Tibial nerve (tissue), 4 donors: ENCODE results near the gene LHX2. TPM values are rescaled to one million over a fixed set of nuclear protein-coding genes. Genes with fewer than 3 reads are reported as not detected.

Experiments used
- DNase-seq, 2 donors: peaks; one replicate each; pipeline ENCODE4 v3.0.0-alpha.2; 2019; ENCODE audit warnings: low spot score in 2 of 2
- H3K27ac ChIP-seq, 4 donors: fragments of 200-600 bp; sonication (generic) in 3 of 4; one replicate each; pipeline ENCODE4 v1.5.1; 2017 to 2019; ENCODE audit warnings: mild to moderate bottlenecking in 1 of 4
- H3K27me3 ChIP-seq, 2 donors: fragments of 200-600 bp; sonication (generic) in 1 of 2; one replicate each; pipeline versions ENCODE4 v1.5.1 to v1.6.0; 2017 to 2019
- H3K36me3 ChIP-seq, 3 donors: fragments of 200-600 bp; sonication (generic); one replicate each; pipeline ENCODE4 v1.5.1; 2018 to 2019
- H3K4me1 ChIP-seq, 4 donors: fragments of 200-600 bp; sonication (generic) in 3 of 4; one replicate each; pipeline ENCODE4 v1.5.1; 2017 to 2019
- H3K4me3 ChIP-seq, 4 donors: fragments of 200-600 bp; sonication (generic) in 3 of 4; one replicate each; pipeline ENCODE4 v1.5.1; 2017 to 2019; ENCODE audit warnings: mild to moderate bottlenecking in 1 of 4, moderate library complexity in 1 of 4
- H3K9me3 ChIP-seq, 4 donors: fragments of 200-600 bp; sonication (generic) in 3 of 4; one replicate each; pipeline ENCODE4 v1.5.1; 2017 to 2019
- EP300 ChIP-seq, 2 donors: sonication (generic); formaldehyde crosslinking; IDR thresholded peaks; one replicate each; pipeline ENCODE4 v1.6.1; 2017; ENCODE audit warnings: antibody characterized with exemption in 2 of 2, mild to moderate bottlenecking in 1 of 2
- POLR2A ChIP-seq, 2 donors: fragments of 450-650 bp; IDR thresholded peaks; one replicate each; pipeline ENCODE4 v1.6.1; 2017; ENCODE audit warnings: antibody characterized with exemption in 2 of 2, mild to moderate bottlenecking in 2 of 2, moderate library complexity in 2 of 2
- WGBS, 2 donors: methylation state at CpG; one replicate each; pipeline ENCODE4 v1.1.5; 2018; 5-methylcytosine and 5-hydroxymethylcytosine counted together
- total RNA-seq, 4 donors: library from RNA; depleted of rRNA; stranded (reverse); fragments of >200 nt; gene quantifications; one replicate each; pipeline ENCODE4 v1.1.0, GENCODE V29; 2016
- TF ChIP-seq, protein P1 (sequence below), 5 experiments: fragments of 200-600 bp in 3 of 5; fragments of 450-650 bp in 2 of 5; sonication (generic) in 3 of 5; IDR thresholded peaks; one replicate each; pipeline ENCODE4 v1.5.1; 2016 to 2019; ENCODE audit warnings: antibody characterized with exemption in 5 of 5, mild to moderate bottlenecking in 3 of 5, moderate library complexity in 2 of 5

The LHX2 gene
- total RNA-seq, 4 donors from 2014 or later = not detected

GRCh38 chr9:124036578-124036977, 25.0 kb downstream of the LHX2 start:
- no peak overlapping the region for H3K4me3 ChIP-seq
- 92 to 100% methylated on average over 1 of the region's 1 CpG for WGBS, 2 donors
- DNase-seq = no peak
- H3K4me1 ChIP-seq = peaks cover 0 to 19% (median 8%) of the 10 kb centered on the region in 4 donors
- H3K27ac ChIP-seq = no peak overlapping the region
- no peaks in the 10 kb centered on the region for H3K36me3 ChIP-seq
- no peak for TF ChIP-seq EP300 (IDR thresholded peaks at IDR 0.05)
- TF ChIP-seq POLR2A (IDR thresholded peaks at IDR 0.05) = no peak
- TF ChIP-seq, protein P1, sequence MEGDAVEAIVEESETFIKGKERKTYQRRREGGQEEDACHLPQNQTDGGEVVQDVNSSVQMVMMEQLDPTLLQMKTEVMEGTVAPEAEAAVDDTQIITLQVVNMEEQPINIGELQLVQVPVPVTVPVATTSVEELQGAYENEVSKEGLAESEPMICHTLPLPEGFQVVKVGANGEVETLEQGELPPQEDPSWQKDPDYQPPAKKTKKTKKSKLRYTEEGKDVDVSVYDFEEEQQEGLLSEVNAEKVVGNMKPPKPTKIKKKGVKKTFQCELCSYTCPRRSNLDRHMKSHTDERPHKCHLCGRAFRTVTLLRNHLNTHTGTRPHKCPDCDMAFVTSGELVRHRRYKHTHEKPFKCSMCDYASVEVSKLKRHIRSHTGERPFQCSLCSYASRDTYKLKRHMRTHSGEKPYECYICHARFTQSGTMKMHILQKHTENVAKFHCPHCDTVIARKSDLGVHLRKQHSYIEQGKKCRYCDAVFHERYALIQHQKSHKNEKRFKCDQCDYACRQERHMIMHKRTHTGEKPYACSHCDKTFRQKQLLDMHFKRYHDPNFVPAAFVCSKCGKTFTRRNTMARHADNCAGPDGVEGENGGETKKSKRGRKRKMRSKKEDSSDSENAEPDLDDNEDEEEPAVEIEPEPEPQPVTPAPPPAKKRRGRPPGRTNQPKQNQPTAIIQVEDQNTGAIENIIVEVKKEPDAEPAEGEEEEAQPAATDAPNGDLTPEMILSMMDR (IDR thresholded peaks at IDR 0.05) = no peak
- H3K9me3 ChIP-seq = no peaks in the 10 kb centered on the region
- peaks cover 0 to 89% of the 10 kb centered on the region in 2 donors for H3K27me3 ChIP-seq

- peaks cover 0 to 88% of the 10 kb centered on the region in 2 donors for H3K27me3 ChIP-seq
- no peak for DNase-seq
- TF ChIP-seq, protein P1 (IDR thresholded peaks at IDR 0.05) = no peak
- TF ChIP-seq EP300 (IDR thresholded peaks at IDR 0.05) (no peak), POLR2A (IDR thresholded peaks at IDR 0.05) (no peak)
- H3K4me1 ChIP-seq = peaks cover 0 to 23% (median 8%) of the 10 kb centered on the region in 4 donors
- H3K36me3 ChIP-seq = no peaks in the 10 kb centered on the region
- WGBS, 2 donors = 46 to 63% methylated on average over 6 of the region's 6 CpGs
- H3K27ac ChIP-seq = no peak overlapping the region
- H3K4me3 ChIP-seq = no peak overlapping the region
- H3K9me3 ChIP-seq = no peaks in the 10 kb centered on the region
These were observed 26.2 kb downstream of the LHX2 start for GRCh38 chr9:124037790-124038189.

DNA sequence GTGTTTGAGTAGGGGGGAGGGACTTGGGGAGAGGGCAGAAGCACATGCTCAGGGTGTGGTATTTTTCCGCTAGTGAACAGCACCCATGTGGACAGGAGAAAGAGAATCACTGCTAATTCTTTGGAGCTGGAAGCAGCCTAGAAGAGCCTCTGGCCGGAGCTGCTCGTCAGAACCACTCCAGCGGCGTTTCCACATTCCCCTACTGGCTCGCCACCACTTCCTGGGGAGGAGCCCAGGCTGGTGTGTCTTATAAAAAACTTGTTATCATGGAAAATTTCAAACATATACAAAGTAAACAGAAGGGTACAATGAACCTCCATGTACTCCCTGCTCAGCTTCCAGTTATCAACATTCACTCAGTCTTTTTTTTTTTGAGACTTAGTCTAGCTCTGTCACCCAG, 26.7 kb downstream of the LHX2 start:
- no peaks in the 10 kb centered on the region for H3K36me3 ChIP-seq
- DNase-seq = no peak
- no peak overlapping the region for H3K27ac ChIP-seq
- 26 to 28% methylated on average over 6 of the region's 6 CpGs for WGBS, 2 donors
- peaks cover 0 to 23% (median 8%) of the 10 kb centered on the region in 4 donors for H3K4me1 ChIP-seq
- no peaks in the 10 kb centered on the region for H3K9me3 ChIP-seq
- H3K27me3 ChIP-seq = peaks cover 0 to 89% of the 10 kb centered on the region in 2 donors
- no peak overlapping the region for H3K4me3 ChIP-seq
- no peak for TF ChIP-seq POLR2A (IDR thresholded peaks at IDR 0.05)
- TF ChIP-seq EP300 (IDR thresholded peaks at IDR 0.05) = no peak
- TF ChIP-seq, protein P1 (IDR thresholded peaks at IDR 0.05) = no peak

GRCh38 chr9:124038790-124039633, 27.4 kb downstream of the LHX2 start:
- no peak for TF ChIP-seq POLR2A (IDR thresholded peaks at IDR 0.05)
- no peak for TF ChIP-seq EP300 (IDR thresholded peaks at IDR 0.05)
- TF ChIP-seq, protein P1 (IDR thresholded peaks at IDR 0.05) = no peak
- Histone ChIP-seq H3K4me3 (no peak overlapping the region), H3K36me3 (no peaks in the 10 kb centered on the region), H3K9me3 (no peaks in the 10 kb centered on the region), H3K4me1 (peaks cover 0 to 23% (median 8%) of the 10 kb centered on the region in 4 donors), H3K27me3 (peaks cover 0 to 89% of the 10 kb centered on the region in 2 donors), H3K27ac (no peak overlapping the region)
- WGBS, 2 donors = 78 to 79% methylated on average over 9 of the region's 9 CpGs
- DNase-seq = no peak
